H1 (cell line): ENCODE data around the gene ARHGEF40.

ENCODE experiments used
- POLR2AphosphoS5 ChIP-seq: IDR thresholded peaks from 2 replicates; pipeline ENCODE4 v1.6.1; 2011; ENCODE audit warnings: low read depth, low read length
- TF ChIP-seq, protein P1 (sequence below): IDR thresholded peaks from 2 replicates; pipeline ENCODE4 v1.6.1; 2011; ENCODE audit warnings: low read length, improper control_type of control experiment
- TF ChIP-seq, protein P2 (sequence below), 3 experiments: IDR thresholded peaks; 1 replicate in 2 of 3; 2 replicates in 1 of 3; pipeline versions ENCODE4 v1.5.1 to v1.6.1; 2011; ENCODE audit warnings: low read length in 3 of 3, mild to moderate bottlenecking in 3 of 3, inconsistent platforms in 2 of 3, low read depth in 1 of 3, moderate library complexity in 1 of 3; ENCODE audit not compliant: insufficient read depth in 1 of 3; ENCODE audit errors: control extremely low read depth in 1 of 3

DNA sequence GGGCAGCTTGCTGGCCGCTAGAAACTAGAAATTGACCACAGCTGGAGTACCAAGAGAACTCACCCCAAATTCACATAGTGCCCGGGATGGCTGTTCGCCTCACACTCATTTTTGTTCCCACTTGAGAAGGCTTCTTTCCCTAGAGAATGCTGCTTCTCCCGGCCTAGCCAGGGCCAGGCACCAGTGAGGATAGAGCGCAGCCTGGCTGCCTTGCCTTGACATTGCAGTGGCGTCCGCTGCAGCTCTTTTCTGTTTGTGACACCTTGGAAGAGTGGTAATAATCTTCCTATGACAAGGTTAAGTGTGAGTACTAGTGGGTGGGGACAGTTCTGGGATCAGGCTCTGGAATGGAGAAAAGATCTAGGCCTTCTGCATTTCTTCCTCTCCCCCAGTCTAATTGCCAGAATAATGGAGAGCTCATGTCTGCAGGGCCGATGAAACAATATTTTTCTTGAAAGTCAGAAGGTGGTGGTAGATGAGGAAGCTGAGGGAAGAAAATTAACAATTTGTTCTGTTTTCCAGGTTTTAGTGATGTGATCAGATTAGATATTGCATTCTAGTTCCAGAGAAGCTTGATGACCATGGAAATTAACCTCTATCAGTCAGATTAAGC is 34.5 kb downstream of the ARHGEF40 start:
- TF ChIP-seq POLR2AphosphoS5: no peak; the same call in 1 of the 2 replicates
- TF ChIP-seq, protein P1, sequence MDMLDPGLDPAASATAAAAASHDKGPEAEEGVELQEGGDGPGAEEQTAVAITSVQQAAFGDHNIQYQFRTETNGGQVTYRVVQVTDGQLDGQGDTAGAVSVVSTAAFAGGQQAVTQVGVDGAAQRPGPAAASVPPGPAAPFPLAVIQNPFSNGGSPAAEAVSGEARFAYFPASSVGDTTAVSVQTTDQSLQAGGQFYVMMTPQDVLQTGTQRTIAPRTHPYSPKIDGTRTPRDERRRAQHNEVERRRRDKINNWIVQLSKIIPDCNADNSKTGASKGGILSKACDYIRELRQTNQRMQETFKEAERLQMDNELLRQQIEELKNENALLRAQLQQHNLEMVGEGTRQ: no peak
- TF ChIP-seq, protein P2, sequence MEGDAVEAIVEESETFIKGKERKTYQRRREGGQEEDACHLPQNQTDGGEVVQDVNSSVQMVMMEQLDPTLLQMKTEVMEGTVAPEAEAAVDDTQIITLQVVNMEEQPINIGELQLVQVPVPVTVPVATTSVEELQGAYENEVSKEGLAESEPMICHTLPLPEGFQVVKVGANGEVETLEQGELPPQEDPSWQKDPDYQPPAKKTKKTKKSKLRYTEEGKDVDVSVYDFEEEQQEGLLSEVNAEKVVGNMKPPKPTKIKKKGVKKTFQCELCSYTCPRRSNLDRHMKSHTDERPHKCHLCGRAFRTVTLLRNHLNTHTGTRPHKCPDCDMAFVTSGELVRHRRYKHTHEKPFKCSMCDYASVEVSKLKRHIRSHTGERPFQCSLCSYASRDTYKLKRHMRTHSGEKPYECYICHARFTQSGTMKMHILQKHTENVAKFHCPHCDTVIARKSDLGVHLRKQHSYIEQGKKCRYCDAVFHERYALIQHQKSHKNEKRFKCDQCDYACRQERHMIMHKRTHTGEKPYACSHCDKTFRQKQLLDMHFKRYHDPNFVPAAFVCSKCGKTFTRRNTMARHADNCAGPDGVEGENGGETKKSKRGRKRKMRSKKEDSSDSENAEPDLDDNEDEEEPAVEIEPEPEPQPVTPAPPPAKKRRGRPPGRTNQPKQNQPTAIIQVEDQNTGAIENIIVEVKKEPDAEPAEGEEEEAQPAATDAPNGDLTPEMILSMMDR (IDR thresholded peaks at IDR 0.05; ENCODE audit: control extremely low read depth in 1 of 3, insufficient read depth in 1 of 3, low read depth in 1 of 3, low read length in 3 of 3): peak; percentile 97 to 99 (median 98)
